Calu3 (cell line): ENCODE measurements around the gene KRTAP19-5. TPM values are rescaled to one million over a fixed set of nuclear protein-coding genes. Genes with fewer than 3 reads are reported as not detected.
"Not testable (repeated sequence)": the region's sequence is repeated elsewhere in the genome, so short reads cannot be mapped to it uniquely, and the experiment has no call there.

Experiments
- Bru-seq: library from RNA; stranded (reverse); fragments of 400-500 nt; gene quantifications from one replicate; lab custom pipeline; 2021; lab: Mats Ljungman, UMichigan
- BruChase-seq, 2 experiments: library from RNA; stranded (reverse); fragments of 400-500 nt; gene quantifications; one replicate each; lab custom pipeline; 2021; lab: Mats Ljungman, UMichigan
- BruUV-seq: library from RNA; stranded (reverse); fragments of 400-500 nt; replicated peaks from 2 replicates; lab custom pipeline; 2021; lab: Mats Ljungman, UMichigan
- CTCF ChIA-PET: fragments of 300-600 bp; sonication (Branson Sonifier 250); formaldehyde crosslinking; loops from one replicate; lab custom pipeline; 2022; ENCODE audit warnings: antibody characterized with exemption; lab: Charles Lee
- DNase-seq: peaks from one replicate; pipeline ENCODE4 v3.0.0; 2022
- H3K27ac Mint-ChIP-seq: one replicate; pipeline ENCODE4 v1.8.0; 2022; ENCODE audit warnings: mixed read lengths; ENCODE audit not compliant: unreplicated experiment
- H3K27me3 Mint-ChIP-seq: one replicate; pipeline ENCODE4 v1.8.0; 2022; ENCODE audit warnings: mixed read lengths; ENCODE audit not compliant: unreplicated experiment
- H3K36me3 Mint-ChIP-seq: one replicate; pipeline ENCODE4 v1.8.0; 2022; ENCODE audit warnings: mild to moderate bottlenecking, moderate library complexity, mixed read lengths; ENCODE audit not compliant: insufficient read depth, unreplicated experiment
- H3K4me1 Mint-ChIP-seq: one replicate; pipeline ENCODE4 v1.8.0; 2022; ENCODE audit warnings: mild to moderate bottlenecking, low read depth, mixed read lengths; ENCODE audit not compliant: unreplicated experiment
- H3K4me3 Mint-ChIP-seq: one replicate; pipeline ENCODE4 v1.8.0; 2022; ENCODE audit warnings: mild to moderate bottlenecking, low read depth, moderate library complexity, mixed read lengths; ENCODE audit not compliant: unreplicated experiment
- H3K9me3 Mint-ChIP-seq: one replicate; pipeline ENCODE4 v1.8.0; 2022; ENCODE audit warnings: low read depth, mixed read lengths; ENCODE audit not compliant: unreplicated experiment
- CTCF ChIP-seq: fragments of 200-600 bp; IDR thresholded peaks from one replicate; pipeline ENCODE4 v1.8.0; 2022; ENCODE audit warnings: antibody characterized with exemption; ENCODE audit not compliant: unreplicated experiment
- intact Hi-C: fragments of 100-400 bp; cut with micrococcal nuclease; formaldehyde crosslinking; loops from one replicate; pipeline ENCODE4 v1.10.0; 2022; ENCODE audit not compliant: unreplicated experiment
- long read RNA-seq: library from polyadenylated mRNA; stranded (forward); transcript quantifications from one replicate; pipeline ENCODE4 v2.0.0, GENCODE V29; 2022
- total RNA-seq: library from RNA; stranded (reverse); gene quantifications from 2 replicates; pipeline ENCODE4 v1.2.3, GENCODE V29; 2022

The KRTAP19-5 gene
- total RNA-seq (not detected in 2 replicates), Bru-seq, nascent RNA (not detected), BruChase-seq, experiment 1, labeled RNA remaining after a 6-hour chase (not detected), BruChase-seq, experiment 2, labeled RNA remaining after a 2-hour chase (not detected)
- long read RNA-seq = 0 reads

- intact Hi-C loops = no loop called here
- Mint-ChIP-seq H3K27me3 (no peaks in the 10 kb centered on the region), H3K4me3 (no peak within 1 kb of the TSS), H3K27ac (no peak within 1 kb of the TSS), H3K36me3 (no peaks in the 10 kb centered on the region), H3K4me1 (no peaks in the 10 kb centered on the region), H3K9me3 (peaks cover 4% of the 10 kb centered on the region)
- no peak for TF ChIP-seq CTCF
- no peak for DNase-seq
- BruUV-seq = no TSS peak
- CTCF ChIA-PET = no interaction called here
Measured at GRCh38 chr21:30502041-30502440, at the start of gene KRTAP19-5. Gene KRTAP19-5 (minus strand): TSS chr21:30502141. CDS start chr21:30502090, 51 bp downstream.

DNA sequence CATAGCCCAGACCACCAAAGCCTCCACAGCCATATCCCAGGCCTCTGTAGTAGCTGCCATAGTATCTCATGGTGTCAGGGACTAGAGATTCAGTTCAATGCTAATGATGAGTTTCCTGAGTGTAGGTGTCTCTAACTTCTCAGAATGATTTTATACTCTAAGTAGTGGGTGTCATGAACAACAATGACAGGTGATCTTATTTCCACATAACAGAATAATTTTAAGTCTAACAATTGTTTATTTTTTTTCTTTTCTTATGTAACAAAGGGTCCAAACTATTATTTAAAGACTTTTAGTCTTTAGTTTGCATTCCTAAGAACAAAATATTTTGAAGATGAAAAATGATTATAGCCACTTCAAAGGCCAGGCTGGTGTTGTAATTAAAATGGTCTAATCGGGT is 39.8 kb upstream of the KRTAP19-5 start, which contains the start of gene KRTAP19-6:
Gene KRTAP19-6, minus strand, starts transcription at position 101 of the 400 bp plus-strand sequence. Its CDS starts 31 bp downstream, at position 70.
- CTCF ChIA-PET = no interaction called here
- intact Hi-C loops = no loop called here
- Mint-ChIP-seq H3K36me3 (no peaks in the 10 kb centered on the region), H3K4me3 (no peak within 1 kb of the TSS), H3K27me3 (no peaks in the 10 kb centered on the region), H3K4me1 (no peaks in the 10 kb centered on the region), H3K9me3 (peaks cover 5% of the 10 kb centered on the region), H3K27ac (no peak within 1 kb of the TSS)
- no peak for TF ChIP-seq CTCF
- BruUV-seq = no TSS peak
- DNase-seq = no peak

GRCh38 chr21:30518876-30519275 is 16.9 kb upstream of the KRTAP19-5 start:
- no peak for TF ChIP-seq CTCF
- H3K27me3 Mint-ChIP-seq = no peaks in the 10 kb centered on the region
- CTCF ChIA-PET = no interaction called here
- H3K9me3 Mint-ChIP-seq = peaks cover 8% of the 10 kb centered on the region
- no peaks in the 10 kb centered on the region for H3K36me3 Mint-ChIP-seq
- H3K27ac Mint-ChIP-seq = no peak overlapping the region
- H3K4me1 Mint-ChIP-seq = no peaks in the 10 kb centered on the region
- intact Hi-C loops = no loop called here
- no peak for DNase-seq
- H3K4me3 Mint-ChIP-seq = no peak overlapping the region
- no TSS peak for BruUV-seq

DNA sequence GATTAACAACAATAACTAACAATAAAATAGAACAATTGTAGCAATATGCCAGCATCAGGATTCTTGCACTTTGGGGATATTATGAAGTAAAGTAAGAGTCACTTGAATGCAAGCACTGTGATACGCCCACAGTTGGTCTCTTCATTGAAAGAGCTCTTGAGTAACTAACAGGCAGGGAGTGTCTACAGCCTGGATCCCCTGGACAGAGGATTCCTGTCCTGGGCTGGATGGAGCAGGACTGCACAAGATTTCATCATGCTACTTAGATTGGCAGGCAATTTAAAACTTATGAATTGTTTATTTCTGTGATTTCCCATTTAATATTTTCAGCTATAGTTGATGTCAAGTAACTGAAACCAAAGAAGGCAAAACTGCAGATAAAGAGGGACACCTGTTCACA is 13.7 kb upstream of the KRTAP19-5 start:
- no peak for DNase-seq
- Mint-ChIP-seq H3K4me1 (no peaks in the 10 kb centered on the region), H3K27me3 (no peaks in the 10 kb centered on the region), H3K36me3 (no peaks in the 10 kb centered on the region), H3K4me3 (no peak overlapping the region), H3K27ac (no peak overlapping the region), H3K9me3 (peaks cover 8% of the 10 kb centered on the region)
- intact Hi-C loops = no loop called here
- no TSS peak for BruUV-seq
- TF ChIP-seq CTCF = no peak
- CTCF ChIA-PET = no interaction called here

DNA sequence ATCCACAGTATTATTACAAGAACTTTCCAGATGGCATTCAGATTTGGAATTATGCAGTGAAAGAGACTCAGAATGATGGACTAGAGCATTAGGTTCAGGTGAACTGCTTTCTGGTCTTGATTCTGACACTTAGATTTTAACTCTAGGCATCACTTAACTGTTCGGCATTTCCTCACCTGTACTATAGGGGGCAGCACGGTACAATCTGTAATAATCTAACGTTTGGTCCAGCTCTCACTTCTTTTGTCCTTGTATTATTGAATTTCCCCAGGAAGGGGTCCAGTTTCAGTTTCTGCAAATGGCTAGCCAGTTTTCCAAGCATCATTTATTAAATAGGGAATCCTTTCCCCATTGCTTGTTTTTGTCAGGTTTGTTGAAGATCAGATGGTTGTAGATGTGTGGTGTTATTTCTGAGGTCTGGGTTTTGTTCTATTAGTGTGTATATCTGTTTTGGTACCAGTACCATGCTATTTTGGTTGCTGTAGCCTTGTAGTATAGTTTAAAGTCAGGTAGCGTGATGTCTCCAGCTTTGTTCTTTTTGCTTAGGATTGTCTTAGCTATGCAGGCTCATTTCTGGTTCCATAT is 3.8 kb upstream of the KRTAP19-5 start:
- H3K27me3 Mint-ChIP-seq, DNase-seq, intact Hi-C loops, H3K9me3 Mint-ChIP-seq, BruUV-seq, H3K36me3 Mint-ChIP-seq, H3K27ac Mint-ChIP-seq, H3K4me1 Mint-ChIP-seq, CTCF ChIA-PET, H3K4me3 Mint-ChIP-seq: not testable (repeated sequence)
